ENCODE data around the gene ANKRD42.
A peak's percentile ranks its signal among the peaks of the same experiment; 100 is the strongest.

ANKRD42 gene

DNA sequence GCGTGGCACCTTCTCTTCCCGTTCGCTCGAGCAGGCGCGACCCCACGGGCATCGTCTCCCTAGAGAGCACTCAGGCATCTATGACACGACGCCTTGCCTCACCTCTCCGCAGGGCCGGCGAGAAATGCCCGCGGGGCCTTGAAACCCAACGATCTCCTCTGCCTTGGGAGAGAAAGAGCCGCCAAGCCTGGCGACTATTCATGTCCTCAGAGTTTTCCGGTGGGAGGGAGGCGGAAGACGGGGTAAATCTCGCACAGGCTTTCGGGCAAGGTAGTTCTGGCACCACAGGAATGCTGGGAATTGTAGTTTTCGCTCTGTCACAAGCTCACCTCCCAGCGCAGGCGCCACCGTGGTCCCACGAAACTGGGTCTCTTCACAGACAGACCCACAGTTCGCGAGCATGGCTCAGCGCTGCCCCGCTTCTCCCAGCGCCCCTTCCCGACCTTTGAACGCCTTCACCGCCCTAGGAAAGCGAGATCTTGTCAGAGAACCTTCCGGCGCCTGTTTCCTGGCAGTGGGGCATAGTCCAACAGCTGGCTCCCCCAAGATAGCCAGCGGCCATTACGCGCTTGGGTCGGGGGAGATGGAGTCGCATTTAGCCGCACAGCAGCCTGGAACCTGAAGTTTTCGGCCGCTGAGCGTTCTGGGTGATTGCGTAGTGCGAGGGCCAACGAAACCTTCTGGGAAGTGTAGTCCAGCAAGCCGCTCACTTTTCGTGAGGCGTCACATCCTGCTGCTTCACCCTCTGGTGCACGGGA is 92.4 kb downstream of the ANKRD42 start, which contains the start of gene CCDC90B (continued):
- TF ChIP-seq KLF7 (tag by site-specific recombination; IDR thresholded peaks at IDR 0.05; ENCODE audit: borderline replicate concordance) (peak; percentile 81; the same call in 1 of the 2 replicates), ZNF366 (tag by site-specific recombination; conservative IDR thresholded peaks at IDR 0.05) (peak; percentile 27; the same call in 1 of the 2 replicates), ZBTB17 (tag by site-specific recombination; IDR thresholded peaks at IDR 0.05) (peak; percentile 95), ZXDB (tag by site-specific recombination; IDR thresholded peaks at IDR 0.05) (peak; percentile 75), SCRT1 (tag by site-specific recombination; IDR thresholded peaks at IDR 0.05; ENCODE audit: borderline replicate concordance) (no peak), SP3 (tag by site-specific recombination; IDR thresholded peaks at IDR 0.05) (peak; percentile 80), ZSCAN16 (tag by site-specific recombination; IDR thresholded peaks at IDR 0.05) (no peak), ZNF239 (tag by site-specific recombination; IDR thresholded peaks at IDR 0.05) (0 out of 2 replicates have a peak, but pooled peaks have one; percentile 8), ZNF24 (tag by site-specific recombination; IDR thresholded peaks at IDR 0.05) (peak; percentile 28; the same call in 1 of the 2 replicates), ZNF76 (tag by site-specific recombination; IDR thresholded peaks at IDR 0.05; ENCODE audit: borderline replicate concordance, low read depth) (peak; percentile 97), ZNF768 (tag by site-specific recombination; IDR thresholded peaks at IDR 0.05) (no peak), ZNF560 (tag by site-specific recombination; IDR thresholded peaks at IDR 0.05; ENCODE audit: borderline replicate concordance) (no peak), ZNF621 (tag by site-specific recombination; IDR thresholded peaks at IDR 0.05) (no peak), ZBTB21 (tag by site-specific recombination; IDR thresholded peaks at IDR 0.05) (peak; percentile 15; the same call in 1 of the 2 replicates), ZNF2 (tag by site-specific recombination; IDR thresholded peaks at IDR 0.05) (peak; percentile 74), ZFP69B (tag by site-specific recombination; IDR thresholded peaks at IDR 0.05) (peak; percentile 15; the same call in 1 of the 2 replicates), SP2 (tag by site-specific recombination; IDR thresholded peaks at IDR 0.05) (peak; percentile 44), ZNF501 (tag by site-specific recombination; IDR thresholded peaks at IDR 0.05) (peak; percentile 97)
- TF ChIP-seq, protein P1, sequence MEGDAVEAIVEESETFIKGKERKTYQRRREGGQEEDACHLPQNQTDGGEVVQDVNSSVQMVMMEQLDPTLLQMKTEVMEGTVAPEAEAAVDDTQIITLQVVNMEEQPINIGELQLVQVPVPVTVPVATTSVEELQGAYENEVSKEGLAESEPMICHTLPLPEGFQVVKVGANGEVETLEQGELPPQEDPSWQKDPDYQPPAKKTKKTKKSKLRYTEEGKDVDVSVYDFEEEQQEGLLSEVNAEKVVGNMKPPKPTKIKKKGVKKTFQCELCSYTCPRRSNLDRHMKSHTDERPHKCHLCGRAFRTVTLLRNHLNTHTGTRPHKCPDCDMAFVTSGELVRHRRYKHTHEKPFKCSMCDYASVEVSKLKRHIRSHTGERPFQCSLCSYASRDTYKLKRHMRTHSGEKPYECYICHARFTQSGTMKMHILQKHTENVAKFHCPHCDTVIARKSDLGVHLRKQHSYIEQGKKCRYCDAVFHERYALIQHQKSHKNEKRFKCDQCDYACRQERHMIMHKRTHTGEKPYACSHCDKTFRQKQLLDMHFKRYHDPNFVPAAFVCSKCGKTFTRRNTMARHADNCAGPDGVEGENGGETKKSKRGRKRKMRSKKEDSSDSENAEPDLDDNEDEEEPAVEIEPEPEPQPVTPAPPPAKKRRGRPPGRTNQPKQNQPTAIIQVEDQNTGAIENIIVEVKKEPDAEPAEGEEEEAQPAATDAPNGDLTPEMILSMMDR (tag by site-specific recombination; IDR thresholded peaks at IDR 0.05): peak; percentile 81
- TF ChIP-seq, protein P2, sequence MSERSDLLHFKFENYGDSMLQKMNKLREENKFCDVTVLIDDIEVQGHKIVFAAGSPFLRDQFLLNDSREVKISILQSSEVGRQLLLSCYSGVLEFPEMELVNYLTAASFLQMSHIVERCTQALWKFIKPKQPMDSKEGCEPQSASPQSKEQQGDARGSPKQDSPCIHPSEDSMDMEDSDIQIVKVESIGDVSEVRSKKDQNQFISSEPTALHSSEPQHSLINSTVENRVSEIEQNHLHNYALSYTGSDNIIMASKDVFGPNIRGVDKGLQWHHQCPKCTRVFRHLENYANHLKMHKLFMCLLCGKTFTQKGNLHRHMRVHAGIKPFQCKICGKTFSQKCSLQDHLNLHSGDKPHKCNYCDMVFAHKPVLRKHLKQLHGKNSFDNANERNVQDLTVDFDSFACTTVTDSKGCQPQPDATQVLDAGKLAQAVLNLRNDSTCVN (tag by site-specific recombination; optimal IDR thresholded peaks at IDR 0.05): peak; percentile 47
- TF ChIP-seq, protein P3, sequence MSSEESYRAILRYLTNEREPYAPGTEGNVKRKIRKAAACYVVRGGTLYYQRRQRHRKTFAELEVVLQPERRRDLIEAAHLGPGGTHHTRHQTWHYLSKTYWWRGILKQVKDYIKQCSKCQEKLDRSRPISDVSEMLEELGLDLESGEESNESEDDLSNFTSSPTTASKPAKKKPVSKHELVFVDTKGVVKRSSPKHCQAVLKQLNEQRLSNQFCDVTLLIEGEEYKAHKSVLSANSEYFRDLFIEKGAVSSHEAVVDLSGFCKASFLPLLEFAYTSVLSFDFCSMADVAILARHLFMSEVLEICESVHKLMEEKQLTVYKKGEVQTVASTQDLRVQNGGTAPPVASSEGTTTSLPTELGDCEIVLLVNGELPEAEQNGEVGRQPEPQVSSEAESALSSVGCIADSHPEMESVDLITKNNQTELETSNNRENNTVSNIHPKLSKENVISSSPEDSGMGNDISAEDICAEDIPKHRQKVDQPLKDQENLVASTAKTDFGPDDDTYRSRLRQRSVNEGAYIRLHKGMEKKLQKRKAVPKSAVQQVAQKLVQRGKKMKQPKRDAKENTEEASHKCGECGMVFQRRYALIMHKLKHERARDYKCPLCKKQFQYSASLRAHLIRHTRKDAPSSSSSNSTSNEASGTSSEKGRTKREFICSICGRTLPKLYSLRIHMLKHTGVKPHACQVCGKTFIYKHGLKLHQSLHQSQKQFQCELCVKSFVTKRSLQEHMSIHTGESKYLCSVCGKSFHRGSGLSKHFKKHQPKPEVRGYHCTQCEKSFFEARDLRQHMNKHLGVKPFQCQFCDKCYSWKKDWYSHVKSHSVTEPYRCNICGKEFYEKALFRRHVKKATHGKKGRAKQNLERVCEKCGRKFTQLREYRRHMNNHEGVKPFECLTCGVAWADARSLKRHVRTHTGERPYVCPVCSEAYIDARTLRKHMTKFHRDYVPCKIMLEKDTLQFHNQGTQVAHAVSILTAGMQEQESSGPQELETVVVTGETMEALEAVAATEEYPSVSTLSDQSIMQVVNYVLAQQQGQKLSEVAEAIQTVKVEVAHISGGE (tag by site-specific recombination; conservative IDR thresholded peaks at IDR 0.05; ENCODE audit: low read depth): peak; percentile 60
- TF ChIP-seq, protein P4, sequence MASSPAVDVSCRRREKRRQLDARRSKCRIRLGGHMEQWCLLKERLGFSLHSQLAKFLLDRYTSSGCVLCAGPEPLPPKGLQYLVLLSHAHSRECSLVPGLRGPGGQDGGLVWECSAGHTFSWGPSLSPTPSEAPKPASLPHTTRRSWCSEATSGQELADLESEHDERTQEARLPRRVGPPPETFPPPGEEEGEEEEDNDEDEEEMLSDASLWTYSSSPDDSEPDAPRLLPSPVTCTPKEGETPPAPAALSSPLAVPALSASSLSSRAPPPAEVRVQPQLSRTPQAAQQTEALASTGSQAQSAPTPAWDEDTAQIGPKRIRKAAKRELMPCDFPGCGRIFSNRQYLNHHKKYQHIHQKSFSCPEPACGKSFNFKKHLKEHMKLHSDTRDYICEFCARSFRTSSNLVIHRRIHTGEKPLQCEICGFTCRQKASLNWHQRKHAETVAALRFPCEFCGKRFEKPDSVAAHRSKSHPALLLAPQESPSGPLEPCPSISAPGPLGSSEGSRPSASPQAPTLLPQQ (tag by site-specific recombination; IDR thresholded peaks at IDR 0.05): no peak; the same call in none of the 2 replicates
- TF ChIP-seq, protein P5, sequence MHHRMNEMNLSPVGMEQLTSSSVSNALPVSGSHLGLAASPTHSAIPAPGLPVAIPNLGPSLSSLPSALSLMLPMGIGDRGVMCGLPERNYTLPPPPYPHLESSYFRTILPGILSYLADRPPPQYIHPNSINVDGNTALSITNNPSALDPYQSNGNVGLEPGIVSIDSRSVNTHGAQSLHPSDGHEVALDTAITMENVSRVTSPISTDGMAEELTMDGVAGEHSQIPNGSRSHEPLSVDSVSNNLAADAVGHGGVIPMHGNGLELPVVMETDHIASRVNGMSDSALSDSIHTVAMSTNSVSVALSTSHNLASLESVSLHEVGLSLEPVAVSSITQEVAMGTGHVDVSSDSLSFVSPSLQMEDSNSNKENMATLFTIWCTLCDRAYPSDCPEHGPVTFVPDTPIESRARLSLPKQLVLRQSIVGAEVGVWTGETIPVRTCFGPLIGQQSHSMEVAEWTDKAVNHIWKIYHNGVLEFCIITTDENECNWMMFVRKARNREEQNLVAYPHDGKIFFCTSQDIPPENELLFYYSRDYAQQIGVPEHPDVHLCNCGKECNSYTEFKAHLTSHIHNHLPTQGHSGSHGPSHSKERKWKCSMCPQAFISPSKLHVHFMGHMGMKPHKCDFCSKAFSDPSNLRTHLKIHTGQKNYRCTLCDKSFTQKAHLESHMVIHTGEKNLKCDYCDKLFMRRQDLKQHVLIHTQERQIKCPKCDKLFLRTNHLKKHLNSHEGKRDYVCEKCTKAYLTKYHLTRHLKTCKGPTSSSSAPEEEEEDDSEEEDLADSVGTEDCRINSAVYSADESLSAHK (tag by site-specific recombination; IDR thresholded peaks at IDR 0.05): 0 out of 2 replicates have a peak, but pooled peaks have one; percentile 24
- TF ChIP-seq, protein P6, sequence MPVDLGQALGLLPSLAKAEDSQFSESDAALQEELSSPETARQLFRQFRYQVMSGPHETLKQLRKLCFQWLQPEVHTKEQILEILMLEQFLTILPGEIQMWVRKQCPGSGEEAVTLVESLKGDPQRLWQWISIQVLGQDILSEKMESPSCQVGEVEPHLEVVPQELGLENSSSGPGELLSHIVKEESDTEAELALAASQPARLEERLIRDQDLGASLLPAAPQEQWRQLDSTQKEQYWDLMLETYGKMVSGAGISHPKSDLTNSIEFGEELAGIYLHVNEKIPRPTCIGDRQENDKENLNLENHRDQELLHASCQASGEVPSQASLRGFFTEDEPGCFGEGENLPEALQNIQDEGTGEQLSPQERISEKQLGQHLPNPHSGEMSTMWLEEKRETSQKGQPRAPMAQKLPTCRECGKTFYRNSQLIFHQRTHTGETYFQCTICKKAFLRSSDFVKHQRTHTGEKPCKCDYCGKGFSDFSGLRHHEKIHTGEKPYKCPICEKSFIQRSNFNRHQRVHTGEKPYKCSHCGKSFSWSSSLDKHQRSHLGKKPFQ (tag by site-specific recombination; IDR thresholded peaks at IDR 0.05): no peak
- TF ChIP-seq, protein P7, sequence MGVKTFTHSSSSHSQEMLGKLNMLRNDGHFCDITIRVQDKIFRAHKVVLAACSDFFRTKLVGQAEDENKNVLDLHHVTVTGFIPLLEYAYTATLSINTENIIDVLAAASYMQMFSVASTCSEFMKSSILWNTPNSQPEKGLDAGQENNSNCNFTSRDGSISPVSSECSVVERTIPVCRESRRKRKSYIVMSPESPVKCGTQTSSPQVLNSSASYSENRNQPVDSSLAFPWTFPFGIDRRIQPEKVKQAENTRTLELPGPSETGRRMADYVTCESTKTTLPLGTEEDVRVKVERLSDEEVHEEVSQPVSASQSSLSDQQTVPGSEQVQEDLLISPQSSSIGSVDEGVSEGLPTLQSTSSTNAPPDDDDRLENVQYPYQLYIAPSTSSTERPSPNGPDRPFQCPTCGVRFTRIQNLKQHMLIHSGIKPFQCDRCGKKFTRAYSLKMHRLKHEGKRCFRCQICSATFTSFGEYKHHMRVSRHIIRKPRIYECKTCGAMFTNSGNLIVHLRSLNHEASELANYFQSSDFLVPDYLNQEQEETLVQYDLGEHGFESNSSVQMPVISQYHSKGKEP (tag by site-specific recombination; IDR thresholded peaks at IDR 0.05): no peak
